GM19240 (cell line): Measurements from ENCODE around the gene POU2AF3.

ENCODE experiments used
- DNase-seq: peaks from one replicate; pipeline ENCODE4 v3.0.0; 2011; ENCODE audit warnings: low spot score; ENCODE audit not compliant: insufficient read length

POU2AF3 gene

DNA sequence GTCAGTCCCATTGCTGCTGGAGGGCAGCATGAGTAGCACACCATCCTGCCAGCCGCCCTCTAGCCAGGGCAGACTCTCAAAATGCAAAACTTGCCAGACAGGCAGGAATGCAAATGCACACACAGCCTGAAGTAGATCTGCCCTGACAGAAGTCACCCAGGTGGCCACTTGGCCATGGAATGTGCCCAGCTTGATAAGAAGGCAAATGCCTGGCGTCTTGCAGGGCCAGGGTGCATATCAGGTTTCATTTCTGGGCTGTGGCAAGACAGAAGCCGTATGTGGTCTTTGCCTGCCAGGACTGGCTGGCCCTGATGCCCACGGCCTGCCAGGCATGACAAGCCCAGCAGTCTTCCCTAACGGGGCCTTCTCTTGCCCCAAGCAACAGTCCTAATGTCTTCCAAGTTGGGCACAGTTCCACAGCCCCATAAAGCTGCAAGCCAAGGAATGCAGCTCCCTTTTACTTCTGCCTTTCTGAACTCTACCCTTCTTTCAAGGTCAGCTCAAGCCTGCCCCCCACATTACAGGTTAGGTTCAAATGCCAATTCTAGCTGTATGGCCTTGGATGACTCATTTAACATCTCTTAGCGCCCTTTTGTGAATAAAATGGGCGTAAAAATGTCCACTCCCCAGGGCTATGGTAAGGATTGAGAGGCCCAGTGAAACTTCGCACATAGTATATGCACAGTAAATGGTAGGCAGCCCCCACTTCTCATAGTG, 29.7 kb downstream of the POU2AF3 start:
- no peak for DNase-seq

DNA sequence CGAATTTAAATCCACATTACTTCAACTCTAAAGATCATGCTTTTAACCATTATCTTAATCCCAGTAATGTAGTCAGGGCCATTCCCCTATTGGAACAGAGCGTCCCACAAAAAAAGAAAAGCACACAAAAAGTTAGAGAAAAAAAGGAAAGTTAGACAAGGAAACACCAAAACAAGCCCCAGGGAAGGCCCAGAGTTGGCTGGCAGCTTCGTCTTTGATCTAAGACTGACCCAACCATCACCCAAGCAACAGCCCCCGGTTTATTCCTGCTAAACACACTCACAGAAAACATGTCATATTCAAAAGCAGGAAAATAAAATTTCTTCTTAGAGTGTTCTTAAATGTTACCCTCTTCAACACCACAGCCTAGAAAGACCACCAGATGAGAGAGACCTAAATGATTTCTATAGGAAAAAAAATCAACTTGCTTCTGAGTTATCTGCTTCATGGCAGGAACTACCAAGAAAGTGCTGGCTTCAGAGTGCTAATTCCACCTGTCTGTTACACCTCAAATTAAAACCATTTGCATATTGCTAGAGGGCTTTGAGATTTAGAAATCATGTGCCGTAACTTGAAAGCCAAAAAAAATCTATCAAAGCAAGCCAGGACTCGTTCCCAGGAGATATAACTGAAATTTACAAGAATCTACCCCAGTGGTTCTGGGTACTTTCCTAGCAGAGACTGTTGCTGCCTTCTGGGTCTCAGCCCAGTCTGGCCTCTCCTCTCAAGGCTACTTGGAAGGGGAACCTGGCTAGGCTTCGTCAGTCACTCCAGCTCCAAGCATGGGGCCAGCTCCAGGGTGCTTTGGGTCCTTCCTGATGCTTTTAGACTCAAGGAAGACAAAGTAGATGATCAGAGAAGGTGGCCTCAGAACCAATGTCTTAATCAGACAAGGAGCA, 31.2 kb downstream of the POU2AF3 start:
- no peak for DNase-seq

DNA sequence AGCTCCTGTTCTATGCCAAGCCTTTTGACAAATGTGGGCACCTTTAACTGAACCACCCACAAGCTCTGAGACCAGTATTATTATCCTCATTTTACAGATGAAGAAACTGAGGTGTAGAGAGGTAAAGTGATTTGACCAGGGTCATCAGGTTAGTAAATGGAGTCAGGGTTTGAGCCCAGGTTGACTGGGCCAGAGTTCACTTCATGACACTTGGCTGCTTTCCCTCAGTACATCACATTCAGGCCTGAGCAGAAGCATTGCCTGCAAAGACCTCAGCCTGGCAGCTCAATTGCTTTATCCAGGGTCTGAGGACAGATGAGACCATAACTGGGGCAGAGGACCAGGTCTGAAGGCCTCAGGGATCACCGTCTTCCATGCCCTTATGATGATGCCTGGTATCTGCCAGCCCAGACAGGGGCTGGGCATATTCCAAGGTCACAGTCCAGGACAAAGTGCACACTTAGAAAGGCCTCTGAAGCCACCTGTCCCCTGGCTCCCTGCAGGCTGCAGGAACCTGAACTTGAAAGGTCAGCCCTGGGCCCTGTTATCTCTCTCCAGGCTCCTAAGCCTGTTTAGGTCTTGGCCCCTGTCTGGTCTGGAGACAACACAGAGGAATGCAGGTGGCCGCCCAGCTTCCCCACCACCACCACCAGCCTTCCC, 32.0 kb downstream of the POU2AF3 start:
- no peak for DNase-seq

- no peak for DNase-seq
These were observed 33.5 kb downstream of the POU2AF3 start for GRCh38 chr11:111331711-111332479.

DNA sequence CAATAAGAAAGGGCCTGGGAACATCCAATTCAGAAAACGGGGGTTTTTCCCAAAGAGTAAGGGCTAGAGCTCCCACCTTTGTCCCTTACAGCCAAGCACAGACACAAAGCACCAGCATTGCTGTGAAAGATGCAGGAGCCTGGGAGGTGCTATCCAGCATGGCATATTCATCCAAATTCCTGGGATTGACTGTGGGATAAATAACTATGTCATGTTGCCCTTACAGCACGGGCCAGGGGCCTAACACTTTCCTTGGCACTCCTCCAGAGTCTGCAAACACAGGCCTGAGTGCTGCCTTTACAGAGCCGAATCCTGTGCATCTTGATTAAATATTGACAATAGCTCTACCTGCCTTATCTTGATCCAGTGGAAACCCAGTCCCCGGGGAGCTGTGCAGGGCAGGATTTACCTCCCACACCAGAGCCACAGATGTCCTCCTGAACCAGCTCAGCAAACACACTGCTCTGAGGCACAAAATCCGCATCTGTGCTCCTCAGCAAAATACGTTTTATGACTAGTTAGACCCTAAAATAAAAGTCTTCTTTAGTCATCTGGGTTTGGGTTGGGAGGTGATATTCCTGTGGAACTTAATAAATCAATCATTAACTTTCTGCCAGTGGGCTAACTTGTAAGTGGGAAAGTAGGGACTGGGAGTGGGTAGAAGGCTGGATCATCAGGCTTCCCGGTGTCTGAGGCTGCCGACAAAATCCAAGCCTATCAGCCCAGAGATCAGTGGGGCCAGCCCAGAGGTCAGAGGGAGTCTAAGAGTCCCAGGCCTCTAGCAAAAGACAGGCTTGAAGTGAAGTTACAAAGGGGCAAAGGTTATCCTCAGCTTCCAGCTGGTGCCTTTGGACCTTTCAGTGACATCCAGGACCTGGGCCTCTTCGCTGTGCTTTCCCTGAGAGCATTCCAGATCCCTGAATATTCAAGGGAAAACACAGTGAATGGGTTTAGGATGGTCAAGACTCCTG, 36.5 kb downstream of the POU2AF3 start:
- DNase-seq, result no peak

DNA sequence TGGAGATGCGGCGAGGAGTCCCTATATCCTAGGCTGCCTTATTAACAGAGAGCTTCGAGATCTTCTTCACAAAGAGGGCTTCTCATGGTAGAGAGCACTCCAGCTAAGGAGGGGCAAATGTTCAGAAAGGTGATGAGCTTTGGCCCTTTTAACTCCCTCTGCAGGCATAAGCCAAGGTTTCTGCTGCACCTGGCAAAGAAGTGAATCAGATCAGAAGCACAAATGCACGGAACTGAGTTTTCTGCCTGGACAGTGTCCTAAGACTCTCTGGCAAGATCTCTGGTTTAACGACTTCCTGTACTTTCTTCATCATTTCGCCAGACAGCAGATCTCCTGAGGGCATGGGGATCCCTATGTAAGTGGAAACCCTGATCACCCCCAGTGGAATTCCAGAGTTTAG, 37.2 kb downstream of the POU2AF3 start:
- DNase-seq, result no peak

DNA sequence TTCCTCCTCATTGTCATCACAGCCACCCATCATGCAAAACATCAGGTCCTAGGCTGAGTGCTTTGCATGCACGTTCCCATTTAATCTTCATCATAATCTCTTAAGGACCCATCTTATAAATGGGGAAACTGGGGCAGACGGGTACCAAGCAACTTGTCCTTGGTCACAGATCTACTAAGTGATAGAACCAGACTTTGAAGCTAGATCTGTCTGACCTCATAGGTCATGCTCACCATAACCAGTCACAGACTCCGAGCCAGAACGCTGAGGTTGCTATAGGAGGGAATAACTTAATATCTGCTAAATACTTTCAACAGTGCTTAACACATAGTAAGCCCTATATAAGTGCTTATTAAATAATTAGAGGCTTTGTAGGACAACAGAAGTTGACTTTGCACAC, 37.7 kb downstream of the POU2AF3 start:
- no peak for DNase-seq

DNA sequence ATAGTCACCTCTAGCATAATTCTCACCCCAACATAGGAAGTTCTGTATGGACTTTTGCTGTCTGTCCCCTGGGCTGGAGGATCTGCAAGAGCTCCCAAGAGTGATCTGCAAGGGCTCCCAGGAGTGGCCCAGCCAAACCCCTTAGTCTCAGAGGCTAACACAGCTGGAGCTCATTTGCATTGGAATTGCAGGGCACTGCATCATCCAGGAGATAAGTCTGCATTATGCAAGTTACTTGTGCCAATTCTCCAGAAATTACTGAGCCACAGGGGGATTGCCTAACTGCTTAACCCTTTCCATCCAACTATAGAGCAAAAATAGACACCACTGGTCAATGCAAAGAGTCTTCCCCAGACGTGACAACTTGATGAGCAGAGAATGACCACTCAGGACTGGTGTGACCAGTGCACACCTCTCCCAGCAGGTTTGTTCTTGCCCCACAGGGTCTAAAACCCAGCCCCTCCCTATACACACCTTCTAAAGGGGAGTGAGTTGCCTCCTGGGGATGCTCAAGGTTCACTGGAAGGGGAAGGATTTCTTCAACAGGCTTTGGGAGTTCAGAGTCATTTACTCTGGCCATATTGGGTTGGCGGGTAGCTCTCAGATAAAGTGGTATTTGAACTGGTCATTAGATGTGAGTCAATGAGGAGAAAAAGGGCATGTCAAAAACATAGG, 38.4 kb downstream of the POU2AF3 start:
- no peak for DNase-seq

DNA sequence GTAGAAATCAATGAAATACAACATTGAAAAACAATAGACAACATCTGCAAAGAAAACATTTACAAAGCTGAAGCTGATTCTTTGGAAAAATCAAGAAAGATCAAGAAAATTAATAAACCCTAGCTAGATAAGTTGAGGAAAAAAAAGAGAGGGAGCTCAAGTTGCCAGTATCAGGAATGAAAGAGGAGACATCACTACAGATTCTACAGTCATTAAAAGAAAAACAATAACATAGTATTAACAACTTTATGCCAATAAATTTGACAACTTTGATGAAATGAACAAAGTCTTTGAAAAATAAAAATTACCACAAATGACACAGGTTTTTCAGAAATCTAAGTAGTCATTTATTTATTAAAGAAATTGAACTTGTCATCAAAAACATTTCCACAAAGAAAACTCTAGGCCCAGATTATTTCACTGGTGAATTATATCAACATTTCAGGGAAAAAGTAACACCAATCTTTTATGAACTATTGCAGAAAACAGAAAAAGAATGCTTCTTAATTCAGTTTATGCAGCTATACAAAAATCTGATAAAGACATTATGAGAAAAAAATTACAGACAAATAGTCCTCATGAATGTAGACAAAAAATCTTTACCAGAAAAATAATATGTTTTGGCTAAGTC, 41.5 kb downstream of the POU2AF3 start:
- no peak for DNase-seq

- DNase-seq, result no peak
These were observed 44.0 kb downstream of the POU2AF3 start for GRCh38 chr11:111342329-111342728.

GRCh38 chr11:111344032-111344431, 45.7 kb downstream of the POU2AF3 start:
- DNase-seq, result no peak

DNA sequence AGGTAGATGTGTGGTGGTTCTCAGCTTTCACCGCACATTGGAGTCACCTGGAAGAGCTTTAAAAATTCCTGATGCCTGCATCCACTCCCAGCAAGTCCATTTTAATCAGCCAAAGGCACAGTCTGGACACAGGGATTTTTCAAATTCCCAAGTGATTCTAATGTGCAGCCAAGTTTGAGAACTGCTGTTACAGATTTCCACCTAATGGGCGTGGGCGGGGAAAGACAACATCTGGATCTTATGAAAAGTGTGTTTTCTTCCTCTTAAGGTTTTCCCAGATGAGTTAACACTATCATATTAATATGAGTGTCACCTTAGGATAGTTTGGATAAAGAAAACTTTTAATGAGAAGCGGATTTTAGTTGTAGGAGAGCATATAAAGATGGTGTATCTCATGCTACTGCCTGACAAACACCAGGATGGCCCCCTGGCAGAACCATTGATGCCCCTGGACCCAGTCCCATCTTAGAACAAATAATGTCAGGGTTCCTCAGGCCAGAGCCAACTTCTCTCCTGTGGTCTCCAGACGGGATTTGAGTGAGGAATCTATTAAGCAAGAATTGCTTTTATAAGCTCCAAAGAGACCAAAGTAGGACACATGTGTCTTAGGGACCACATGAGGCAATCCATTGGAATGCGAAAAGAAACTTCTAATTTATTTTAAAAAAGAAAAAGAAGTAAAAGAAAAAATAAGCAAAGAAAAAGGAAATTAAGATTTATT, 48.8 kb downstream of the POU2AF3 start:
- no peak for DNase-seq

GRCh38 chr11:111347723-111348115, 49.4 kb downstream of the POU2AF3 start:
- no peak for DNase-seq

- no peak for DNase-seq
These were observed 49.8 kb downstream of the POU2AF3 start for GRCh38 chr11:111348147-111348546.

DNA sequence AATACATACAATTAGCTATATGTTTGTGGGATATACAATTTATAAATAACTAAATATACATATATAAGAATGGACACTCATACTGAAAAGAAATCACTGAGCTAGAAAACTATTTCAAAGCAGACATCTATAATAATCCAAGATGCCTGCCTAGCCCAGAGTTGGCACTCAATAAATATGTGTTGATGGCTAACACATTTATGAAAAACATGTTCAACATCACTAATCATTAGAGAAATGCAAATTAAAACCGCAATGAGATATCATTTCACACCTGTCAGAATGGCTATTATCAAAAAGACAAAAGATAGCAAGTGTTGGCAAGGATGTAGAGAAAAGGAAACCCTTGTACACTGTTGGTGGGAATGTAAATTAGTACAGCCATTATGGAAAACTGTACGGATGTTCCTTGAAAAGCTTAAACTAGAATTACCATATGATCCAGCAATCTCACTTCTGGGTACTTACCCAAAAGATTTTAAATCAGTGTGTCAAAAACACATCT, 50.9 kb downstream of the POU2AF3 start:
- DNase-seq, result no peak

GRCh38 chr11:111350811-111351210, 52.5 kb downstream of the POU2AF3 start:
- no peak for DNase-seq

DNA sequence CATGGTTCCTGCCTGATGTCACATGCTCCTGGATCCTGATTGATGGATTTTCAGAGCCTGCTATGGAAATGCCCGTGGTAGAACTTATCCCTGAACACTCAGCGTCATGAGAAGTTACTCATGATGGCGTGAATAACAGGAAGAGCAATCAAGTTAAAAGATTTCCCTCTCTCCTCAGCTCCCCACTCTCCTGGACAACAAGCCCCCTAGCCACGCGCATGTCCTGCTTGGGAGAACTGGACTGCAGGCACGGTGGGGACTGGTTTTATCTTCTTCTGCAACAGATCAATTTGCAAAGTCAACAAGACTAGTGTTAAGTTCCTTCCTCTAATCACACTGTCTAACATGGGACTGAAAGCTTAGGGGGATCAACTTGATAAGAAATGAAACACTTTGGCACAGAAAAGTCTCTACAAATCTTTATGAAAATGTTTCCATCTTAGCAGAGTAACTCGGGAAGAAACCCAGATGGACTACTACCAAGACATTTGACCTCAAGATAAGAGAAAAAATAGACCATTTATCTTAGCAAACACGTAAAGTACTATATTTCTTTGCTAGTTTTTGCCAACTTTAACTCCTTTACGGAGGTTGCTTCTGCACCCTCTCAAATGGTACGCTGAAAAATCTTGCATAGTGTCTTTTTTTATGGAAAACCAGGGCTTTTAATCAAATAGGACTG, 53.2 kb downstream of the POU2AF3 start:
- DNase-seq, result no peak

GRCh38 chr11:111352231-111352746, 53.9 kb downstream of the POU2AF3 start:
- no peak for DNase-seq
